Measurements from ENCODE around the gene KLHL5. TPM values are rescaled to one million over a fixed set of nuclear protein-coding genes. Genes with fewer than 3 reads are reported as not detected.
"Not testable (repeated sequence)": the region's sequence is repeated elsewhere in the genome, so short reads cannot be mapped to it uniquely, and the experiment has no call there.

Gene KLHL5, protein sequence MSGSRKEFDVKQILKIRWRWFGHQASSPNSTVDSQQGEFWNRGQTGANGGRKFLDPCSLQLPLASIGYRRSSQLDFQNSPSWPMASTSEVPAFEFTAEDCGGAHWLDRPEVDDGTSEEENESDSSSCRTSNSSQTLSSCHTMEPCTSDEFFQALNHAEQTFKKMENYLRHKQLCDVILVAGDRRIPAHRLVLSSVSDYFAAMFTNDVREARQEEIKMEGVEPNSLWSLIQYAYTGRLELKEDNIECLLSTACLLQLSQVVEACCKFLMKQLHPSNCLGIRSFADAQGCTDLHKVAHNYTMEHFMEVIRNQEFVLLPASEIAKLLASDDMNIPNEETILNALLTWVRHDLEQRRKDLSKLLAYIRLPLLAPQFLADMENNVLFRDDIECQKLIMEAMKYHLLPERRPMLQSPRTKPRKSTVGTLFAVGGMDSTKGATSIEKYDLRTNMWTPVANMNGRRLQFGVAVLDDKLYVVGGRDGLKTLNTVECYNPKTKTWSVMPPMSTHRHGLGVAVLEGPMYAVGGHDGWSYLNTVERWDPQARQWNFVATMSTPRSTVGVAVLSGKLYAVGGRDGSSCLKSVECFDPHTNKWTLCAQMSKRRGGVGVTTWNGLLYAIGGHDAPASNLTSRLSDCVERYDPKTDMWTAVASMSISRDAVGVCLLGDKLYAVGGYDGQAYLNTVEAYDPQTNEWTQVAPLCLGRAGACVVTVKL
- total RNA-seq, result 70.8 and 91.4 TPM in 2 replicates

GRCh38 chr4:39062094-39062769, at the start of gene KLHL5:
Gene KLHL5 (plus strand): TSS chr4:39062232. CDS start chr4:39062653, 421 bp downstream.
- DNase-seq (ENCODE audit: extremely low read depth, low read depth, low spot score), result no peak

DNA sequence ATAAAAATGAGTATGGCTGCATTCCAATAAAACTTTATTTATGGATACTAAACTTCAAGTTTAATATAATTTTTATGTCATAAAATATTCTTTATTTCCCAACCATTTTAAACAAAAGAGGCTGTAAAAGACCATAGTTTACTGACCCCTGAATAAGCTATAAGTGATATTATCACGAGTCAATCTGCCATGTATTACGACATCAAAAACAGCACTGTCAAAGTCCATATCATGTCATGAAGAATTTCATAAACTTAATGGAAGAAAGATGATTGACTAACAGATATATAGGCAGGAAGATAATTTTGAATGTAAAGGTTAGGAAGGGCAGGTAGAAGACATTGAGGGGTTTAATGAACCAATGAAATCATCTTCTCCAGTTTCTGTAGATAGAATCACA, 48.0 kb upstream of the KLHL5 start:
- DNase-seq (ENCODE audit: extremely low read depth, low read depth, low spot score), result no peak

DNA sequence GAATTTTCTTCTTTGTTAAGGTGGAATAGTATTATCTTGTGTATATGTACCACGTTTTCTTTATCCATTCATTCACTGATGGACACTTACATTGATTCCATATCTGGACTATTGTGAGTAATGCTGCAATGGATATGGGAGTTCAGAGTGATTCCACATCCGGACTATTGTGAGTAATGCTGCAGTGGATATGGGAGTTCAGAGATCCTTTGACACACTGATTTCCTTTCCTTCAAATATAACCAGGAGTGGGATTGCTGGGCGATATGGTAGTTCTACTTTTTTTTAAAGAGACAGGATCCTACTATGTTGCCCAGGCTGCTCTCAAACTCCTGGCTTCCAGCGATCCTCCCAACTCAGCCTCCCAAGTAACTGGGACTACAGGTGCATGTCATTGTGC, 41.9 kb upstream of the KLHL5 start:
- no peak for DNase-seq (ENCODE audit: extremely low read depth, low read depth, low spot score)

GRCh38 chr4:39021631-39022030, 40.4 kb upstream of the KLHL5 start:
- no peak for DNase-seq (ENCODE audit: extremely low read depth, low read depth, low spot score)

GRCh38 chr4:39022241-39022640, 39.8 kb upstream of the KLHL5 start:
- no peak for DNase-seq (ENCODE audit: extremely low read depth, low read depth, low spot score)

DNA sequence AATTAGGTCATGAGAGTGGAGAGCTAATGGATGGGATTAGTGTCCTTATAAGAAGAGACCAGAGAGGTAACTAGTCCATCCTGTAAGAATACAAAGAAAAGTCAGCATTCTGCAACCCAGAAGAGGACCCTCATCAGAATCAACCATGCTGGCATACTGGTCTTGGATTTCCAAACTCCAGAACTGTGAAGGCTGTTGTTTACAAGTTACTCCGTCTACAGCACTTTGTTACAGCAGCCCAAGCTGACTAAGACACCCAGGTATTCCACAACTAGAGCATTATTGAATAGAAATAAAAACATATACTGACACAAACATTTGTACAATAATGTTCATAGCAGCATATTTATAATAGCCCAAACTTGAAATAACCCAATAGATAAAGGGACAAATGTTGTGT, 39.0 kb upstream of the KLHL5 start:
- no peak for DNase-seq (ENCODE audit: extremely low read depth, low read depth, low spot score)

- no peak for DNase-seq (ENCODE audit: extremely low read depth, low read depth, low spot score)
Observed at GRCh38 chr4:39024311-39024865, 37.6 kb upstream of the KLHL5 start.

- no peak for DNase-seq (ENCODE audit: extremely low read depth, low read depth, low spot score)
Observed at GRCh38 chr4:39025552-39026085, 36.4 kb upstream of the KLHL5 start.

DNA sequence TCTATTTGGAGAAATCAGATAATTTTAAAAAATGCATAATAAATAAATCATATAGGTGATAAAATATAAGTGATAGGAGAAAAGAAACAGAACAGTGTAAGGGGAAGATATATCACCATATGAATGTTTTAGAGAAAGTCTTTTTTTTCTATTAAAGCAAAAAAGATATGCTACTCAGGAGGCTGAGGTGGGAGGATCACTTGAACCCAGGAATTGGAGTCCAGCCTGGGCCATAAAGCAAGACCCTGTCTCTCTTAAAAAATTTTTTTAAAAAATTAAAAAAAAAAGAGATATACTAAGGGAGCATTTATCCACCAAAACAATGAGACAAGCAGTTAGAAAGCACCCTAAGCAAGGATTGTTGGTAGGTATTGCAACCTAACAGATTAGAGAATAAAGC, 35.9 kb upstream of the KLHL5 start:
- no peak for DNase-seq (ENCODE audit: extremely low read depth, low read depth, low spot score)

- no peak for DNase-seq (ENCODE audit: extremely low read depth, low read depth, low spot score)
Observed at GRCh38 chr4:39029752-39030694, 32.0 kb upstream of the KLHL5 start.

GRCh38 chr4:39030725-39031124, 31.3 kb upstream of the KLHL5 start:
- no peak for DNase-seq (ENCODE audit: extremely low read depth, low read depth, low spot score)

DNA sequence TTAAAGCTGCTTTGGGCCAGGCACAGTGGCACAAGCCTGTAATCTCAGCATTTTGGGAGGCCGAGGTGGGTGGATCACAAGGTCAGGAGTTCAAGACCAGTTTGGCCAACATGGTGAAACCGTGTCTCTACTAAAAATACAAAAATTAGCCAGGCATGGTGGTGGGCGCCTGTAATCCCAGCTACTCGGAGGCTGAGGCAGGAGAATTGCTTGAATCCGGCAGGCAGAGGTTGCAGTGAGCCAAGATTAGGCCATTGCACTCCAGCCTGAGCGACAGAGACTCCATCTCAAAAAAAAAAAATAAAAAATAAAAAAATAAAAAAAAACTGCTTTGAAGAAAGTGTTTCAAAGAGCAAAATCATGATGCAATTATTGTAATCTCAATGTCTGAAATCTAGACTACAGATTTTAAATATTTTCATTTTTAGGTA, 30.4 kb upstream of the KLHL5 start:
- not testable (repeated sequence) for DNase-seq (ENCODE audit: extremely low read depth, low read depth, low spot score)

DNA sequence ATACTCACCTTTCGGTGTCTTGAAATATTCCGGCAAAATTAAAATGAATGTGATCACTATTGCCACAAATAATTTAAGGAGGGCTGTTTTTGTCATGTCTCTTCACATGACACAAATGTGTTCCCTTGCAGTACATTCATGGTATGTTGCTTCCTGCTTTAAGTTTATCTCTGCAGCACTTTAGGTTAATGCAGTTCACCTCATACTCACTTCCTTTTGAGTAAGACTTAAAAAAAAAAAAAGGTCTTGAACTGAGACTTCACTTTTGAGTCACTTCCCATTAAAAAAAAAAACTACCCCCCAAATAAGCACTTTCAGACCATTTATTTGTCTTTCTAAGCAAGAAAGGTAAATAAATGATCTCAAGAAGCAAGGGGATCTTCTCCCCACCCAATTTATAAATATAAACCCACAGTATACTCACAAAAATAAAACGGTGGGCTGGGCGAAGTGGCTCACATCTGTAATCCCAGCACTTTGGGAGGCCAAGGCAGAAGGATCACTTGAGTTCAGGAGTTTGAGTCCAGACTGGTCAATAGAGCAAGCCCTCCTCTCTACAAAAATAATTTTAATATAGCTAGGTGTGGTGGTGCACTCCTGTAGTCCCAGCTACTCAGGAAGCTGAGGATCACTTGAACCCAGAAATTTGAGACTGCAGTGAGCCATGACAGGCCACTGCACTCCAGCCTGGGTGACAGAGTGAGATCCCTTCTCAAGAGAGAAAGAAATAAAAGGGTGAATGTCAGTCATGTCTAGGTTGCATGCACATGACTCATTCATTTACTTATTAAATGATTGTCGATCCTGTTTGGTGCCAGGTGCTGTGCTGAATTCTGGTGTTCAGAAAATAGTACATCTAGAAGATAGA, 29.6 kb upstream of the KLHL5 start, which contains the start of gene TMEM156:
TSS of gene TMEM156 (minus strand) at position 192 of the 868 bp plus-strand sequence. CDS start at position 96, 96 bp downstream.
- no peak for DNase-seq (ENCODE audit: extremely low read depth, low read depth, low spot score)

DNA sequence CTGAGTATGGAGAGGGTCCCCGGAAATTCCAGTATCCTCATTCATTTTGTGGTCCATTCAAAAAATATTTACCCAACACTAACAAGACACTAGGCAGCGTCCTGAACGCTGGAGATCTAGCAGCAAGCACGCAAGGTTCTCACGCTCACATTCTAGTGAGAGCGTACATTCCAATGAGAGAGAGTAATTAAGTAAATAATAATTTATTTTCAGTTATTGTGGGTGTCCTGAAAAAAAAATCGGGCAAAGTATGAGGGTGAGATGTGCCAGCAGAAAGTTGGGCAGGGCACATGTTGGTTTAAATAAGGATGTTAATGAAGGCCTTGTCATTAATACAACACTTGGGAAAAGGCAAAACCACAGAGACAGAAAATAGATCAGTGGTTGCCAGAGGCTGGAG, 25.9 kb upstream of the KLHL5 start:
- DNase-seq (ENCODE audit: extremely low read depth, low read depth, low spot score), result no peak

DNA sequence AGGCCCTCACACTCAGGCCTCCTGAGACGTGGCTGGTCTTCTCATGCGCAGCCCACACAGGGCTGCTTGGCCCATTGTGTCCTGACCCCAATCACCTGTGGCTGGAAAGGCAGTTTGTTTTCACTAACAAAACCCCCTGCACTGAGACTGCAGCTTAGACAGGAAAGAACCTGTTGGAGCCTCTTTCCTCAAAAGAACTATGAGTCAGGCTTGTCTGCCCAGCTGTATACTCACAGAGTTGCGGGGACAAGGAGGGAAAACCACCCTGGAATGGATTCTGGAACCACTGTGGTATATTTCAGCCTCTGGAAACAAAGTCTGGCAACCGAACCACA, 24.6 kb upstream of the KLHL5 start:
- DNase-seq (ENCODE audit: extremely low read depth, low read depth, low spot score), result no peak

- no peak for DNase-seq (ENCODE audit: extremely low read depth, low read depth, low spot score)
Observed at GRCh38 chr4:39037941-39038340, 24.1 kb upstream of the KLHL5 start.

DNA sequence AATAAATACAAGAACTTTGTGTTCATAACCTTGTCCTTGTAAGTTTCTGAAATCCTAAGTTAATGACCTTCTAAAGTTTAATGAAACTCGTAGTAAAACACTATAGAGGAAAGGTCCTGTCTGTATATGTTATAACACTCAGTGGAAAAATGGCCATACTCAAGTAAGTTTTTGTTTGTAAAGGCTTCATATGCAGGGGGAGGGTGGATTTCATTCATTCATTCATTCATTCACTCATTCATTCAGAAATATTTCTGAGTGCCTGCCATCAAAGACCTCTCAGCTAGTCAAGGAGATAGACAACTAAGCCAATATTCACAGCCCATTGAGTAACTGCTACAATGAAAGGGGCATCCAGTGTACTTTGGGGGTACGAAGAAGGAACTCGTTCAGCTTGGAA, 22.9 kb upstream of the KLHL5 start:
- DNase-seq (ENCODE audit: extremely low read depth, low read depth, low spot score), result no peak

DNA sequence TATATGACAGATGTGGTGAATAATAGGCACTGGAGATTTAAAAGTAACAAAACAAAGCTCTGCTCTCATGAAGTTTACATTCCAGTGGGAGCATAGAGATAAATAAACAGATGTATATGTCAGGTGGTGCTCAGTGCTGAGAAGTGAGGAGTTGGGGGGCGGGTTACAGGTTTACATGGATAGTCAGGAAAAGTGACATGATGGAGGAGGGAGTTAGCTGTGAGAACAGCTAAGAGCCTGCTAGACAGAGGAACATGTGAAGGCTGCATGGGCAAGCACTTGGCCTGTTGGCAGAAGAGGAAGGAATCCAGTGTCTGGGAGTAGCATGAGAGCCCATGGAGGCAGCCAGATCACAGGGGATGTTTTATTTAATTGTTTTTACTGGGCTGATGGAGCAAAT, 19.7 kb upstream of the KLHL5 start:
- DNase-seq (ENCODE audit: extremely low read depth, low read depth, low spot score), result no peak
